ENCODE results near the gene CES1.
"Not testable (repeated sequence)": the region's sequence is repeated elsewhere in the genome, so short reads cannot be mapped to it uniquely, and the experiment has no call there.

CES1 gene

DNA sequence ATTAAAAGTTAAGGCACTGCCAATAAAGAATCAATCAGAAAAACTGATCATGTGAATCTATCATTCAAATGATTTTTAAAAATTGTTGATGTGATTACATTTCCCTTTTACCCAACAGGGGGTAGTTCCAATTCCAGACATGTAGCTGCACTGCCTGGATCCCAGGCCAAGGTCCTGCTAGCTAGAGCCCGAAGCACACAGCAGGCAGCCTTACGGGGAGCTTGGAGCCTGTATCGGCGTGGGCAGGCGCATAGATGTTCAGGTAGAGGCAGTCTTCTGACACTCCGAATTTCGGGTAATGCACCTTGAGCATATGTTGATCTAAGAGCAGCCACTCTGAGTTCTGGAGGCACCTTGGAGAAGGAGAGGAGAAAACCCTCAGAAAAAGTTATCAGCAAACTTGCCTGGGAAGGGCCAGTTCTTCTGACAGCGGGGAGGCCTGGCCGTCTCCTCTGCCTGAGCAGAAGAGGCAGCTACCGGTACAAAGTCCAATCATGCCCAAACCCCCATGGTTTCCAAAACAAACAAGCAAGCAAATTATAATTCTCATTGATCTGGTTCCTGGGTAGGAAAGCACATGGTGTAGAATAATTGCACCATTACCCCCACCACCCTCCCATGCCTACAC lies 38.6 kb upstream of the CES1 start:
- Histone ChIP-seq H3K36me3 (ENCODE audit: control insufficient read depth, insufficient read depth, low read length) (no peaks in the 10 kb centered on the region), H3K4me3 (replicated peaks; ENCODE audit: low read depth, low read length) (no peak overlapping the region), H3K27me3 (replicated peaks; ENCODE audit: control insufficient read depth, insufficient read depth, low read length) (no peaks in the 10 kb centered on the region; the same call in 1 of the 2 replicates)
- TF ChIP-seq, protein P1, sequence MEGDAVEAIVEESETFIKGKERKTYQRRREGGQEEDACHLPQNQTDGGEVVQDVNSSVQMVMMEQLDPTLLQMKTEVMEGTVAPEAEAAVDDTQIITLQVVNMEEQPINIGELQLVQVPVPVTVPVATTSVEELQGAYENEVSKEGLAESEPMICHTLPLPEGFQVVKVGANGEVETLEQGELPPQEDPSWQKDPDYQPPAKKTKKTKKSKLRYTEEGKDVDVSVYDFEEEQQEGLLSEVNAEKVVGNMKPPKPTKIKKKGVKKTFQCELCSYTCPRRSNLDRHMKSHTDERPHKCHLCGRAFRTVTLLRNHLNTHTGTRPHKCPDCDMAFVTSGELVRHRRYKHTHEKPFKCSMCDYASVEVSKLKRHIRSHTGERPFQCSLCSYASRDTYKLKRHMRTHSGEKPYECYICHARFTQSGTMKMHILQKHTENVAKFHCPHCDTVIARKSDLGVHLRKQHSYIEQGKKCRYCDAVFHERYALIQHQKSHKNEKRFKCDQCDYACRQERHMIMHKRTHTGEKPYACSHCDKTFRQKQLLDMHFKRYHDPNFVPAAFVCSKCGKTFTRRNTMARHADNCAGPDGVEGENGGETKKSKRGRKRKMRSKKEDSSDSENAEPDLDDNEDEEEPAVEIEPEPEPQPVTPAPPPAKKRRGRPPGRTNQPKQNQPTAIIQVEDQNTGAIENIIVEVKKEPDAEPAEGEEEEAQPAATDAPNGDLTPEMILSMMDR (IDR thresholded peaks at IDR 0.05; ENCODE audit: insufficient read depth, low read length, poor library complexity, severe bottlenecking) = no peak
- DNase-seq (ENCODE audit: extremely low read depth, insufficient read length) = no peak

DNA sequence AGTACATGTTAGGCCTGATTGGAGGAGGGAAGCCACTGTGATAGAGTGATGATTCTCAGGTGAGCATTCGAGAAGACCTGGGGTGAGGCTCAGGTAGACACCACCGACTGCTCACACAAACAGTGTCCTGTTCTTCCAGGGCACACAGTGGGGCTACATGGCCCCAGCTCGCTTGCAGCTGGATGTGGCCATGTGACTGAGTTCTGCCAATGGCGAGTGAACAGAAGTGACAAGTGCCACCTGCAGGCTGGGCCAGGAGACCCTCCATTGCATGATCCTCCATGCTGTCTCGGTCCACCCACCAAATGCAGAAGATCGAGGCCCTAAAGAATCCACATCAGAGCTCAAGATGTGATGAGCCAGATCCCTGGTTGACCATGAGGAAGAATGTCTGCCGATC lies 36.1 kb upstream of the CES1 start:
- Histone ChIP-seq H3K27me3 (replicated peaks; ENCODE audit: control insufficient read depth, insufficient read depth, low read length) (no peaks in the 10 kb centered on the region; the same call in 1 of the 2 replicates), H3K4me3 (replicated peaks; ENCODE audit: low read depth, low read length) (no peak overlapping the region), H3K36me3 (ENCODE audit: control insufficient read depth, insufficient read depth, low read length) (no peaks in the 10 kb centered on the region)
- TF ChIP-seq, protein P1 (IDR thresholded peaks at IDR 0.05; ENCODE audit: insufficient read depth, low read length, poor library complexity, severe bottlenecking) = no peak
- DNase-seq (ENCODE audit: extremely low read depth, insufficient read length) = no peak

DNA sequence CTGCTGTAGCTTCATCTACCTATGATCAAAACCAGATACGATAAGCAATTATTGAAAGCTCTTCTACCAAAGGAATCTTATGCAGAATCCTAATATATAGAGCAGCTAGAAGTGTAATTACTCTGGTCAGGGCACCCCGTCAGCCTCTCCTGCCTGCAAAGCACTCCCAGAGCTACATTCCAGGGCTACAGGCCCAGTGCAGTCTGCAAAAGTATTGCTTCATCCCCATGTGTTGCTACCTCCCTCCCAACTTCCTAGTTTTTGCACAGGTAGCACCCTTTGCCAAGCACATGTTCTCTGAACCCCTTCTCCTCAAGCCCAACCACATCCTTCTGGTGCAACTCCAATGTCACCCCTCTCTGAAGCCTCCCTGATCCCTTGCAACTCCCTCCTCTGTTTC lies 35.2 kb upstream of the CES1 start:
- H3K4me3 ChIP-seq (replicated peaks; ENCODE audit: low read depth, low read length) = no peak overlapping the region
- H3K27me3 ChIP-seq (replicated peaks; ENCODE audit: control insufficient read depth, insufficient read depth, low read length) = no peaks in the 10 kb centered on the region
- TF ChIP-seq, protein P1 (IDR thresholded peaks at IDR 0.05; ENCODE audit: insufficient read depth, low read length, poor library complexity, severe bottlenecking) = no peak
- DNase-seq (ENCODE audit: extremely low read depth, insufficient read length) = no peak
- H3K36me3 ChIP-seq (ENCODE audit: control insufficient read depth, insufficient read depth, low read length) = no peaks in the 10 kb centered on the region

DNA sequence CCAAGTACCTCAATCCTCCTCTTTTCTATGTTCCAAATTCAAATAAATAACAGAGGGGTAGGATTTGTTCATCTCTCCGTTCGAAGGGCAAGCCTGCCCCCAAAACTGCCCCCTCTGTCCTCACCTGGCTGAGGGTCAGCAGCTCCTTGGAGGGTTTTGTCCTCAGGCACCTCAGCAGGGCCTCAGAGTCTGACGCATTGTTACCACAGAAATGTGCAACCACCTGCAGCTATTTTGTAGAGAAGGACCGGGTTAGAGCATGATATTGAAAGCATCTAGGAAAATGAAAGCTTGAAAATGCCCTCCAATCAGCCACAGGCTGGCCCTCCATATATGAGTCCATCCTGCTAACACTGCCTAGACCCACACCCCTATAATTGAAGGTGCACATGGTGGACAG lies 28.4 kb upstream of the CES1 start:
- TF ChIP-seq, protein P1 (IDR thresholded peaks at IDR 0.05; ENCODE audit: insufficient read depth, low read length, poor library complexity, severe bottlenecking) = no peak
- Histone ChIP-seq H3K36me3 (ENCODE audit: control insufficient read depth, insufficient read depth, low read length) (no peaks in the 10 kb centered on the region), H3K27me3 (replicated peaks; ENCODE audit: control insufficient read depth, insufficient read depth, low read length) (no peaks in the 10 kb centered on the region; the same call in 1 of the 2 replicates), H3K4me3 (replicated peaks; ENCODE audit: low read depth, low read length) (no peak overlapping the region)
- DNase-seq (ENCODE audit: extremely low read depth, insufficient read length) = no peak

DNA sequence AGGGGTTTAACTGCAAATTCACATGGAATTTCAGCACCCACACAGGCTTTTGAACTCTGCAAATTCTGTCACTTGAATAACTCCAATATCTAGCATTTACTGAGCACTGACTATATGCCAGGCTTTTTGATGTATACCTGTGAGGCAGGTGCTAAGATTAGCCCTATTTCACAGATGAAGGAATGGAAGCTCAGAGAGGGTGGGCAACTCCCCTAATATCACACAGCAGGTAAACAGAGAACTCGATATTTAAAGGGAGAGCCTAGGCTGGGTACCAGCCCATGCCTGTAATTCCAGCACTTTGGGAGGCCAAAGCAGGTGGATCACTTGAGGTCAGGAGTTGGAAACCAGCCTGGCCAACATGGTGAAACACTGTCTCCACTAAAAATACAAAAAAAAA lies 24.8 kb upstream of the CES1 start:
- not testable (repeated sequence) for H3K36me3 ChIP-seq (ENCODE audit: control insufficient read depth, insufficient read depth, low read length); H3K27me3 ChIP-seq (replicated peaks; ENCODE audit: control insufficient read depth, insufficient read depth, low read length); H3K4me3 ChIP-seq (replicated peaks; ENCODE audit: low read depth, low read length); DNase-seq (ENCODE audit: extremely low read depth, insufficient read length)

DNA sequence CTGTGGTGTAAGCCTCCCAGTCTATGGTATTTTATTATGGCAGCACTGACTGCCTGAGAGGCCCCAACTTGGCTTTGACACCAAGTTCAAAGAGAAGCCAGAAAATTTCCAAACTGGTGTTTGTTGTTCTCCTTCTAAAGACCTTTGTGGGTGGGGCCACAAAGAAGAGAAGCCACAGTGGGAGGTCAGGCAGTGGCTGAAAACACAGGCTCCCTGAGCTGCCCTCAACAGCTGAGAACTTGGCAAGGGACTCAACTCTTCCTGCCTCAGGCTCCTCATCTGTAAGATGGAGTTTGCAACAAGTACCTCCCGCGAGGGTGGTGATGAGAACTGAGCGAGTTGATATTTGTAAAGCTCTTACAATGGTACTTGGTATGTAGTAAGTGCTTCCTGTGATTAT lies 24.1 kb upstream of the CES1 start:
- H3K36me3 ChIP-seq (ENCODE audit: control insufficient read depth, insufficient read depth, low read length) = no peaks in the 10 kb centered on the region

More for the DNA sequence above, 24.1 kb upstream of the CES1 start:
- H3K4me3 ChIP-seq (replicated peaks; ENCODE audit: low read depth, low read length) = no peak overlapping the region
- DNase-seq (ENCODE audit: extremely low read depth, insufficient read length) = no peak
- TF ChIP-seq, protein P1 (IDR thresholded peaks at IDR 0.05; ENCODE audit: insufficient read depth, low read length, poor library complexity, severe bottlenecking) = no peak
- no peaks in the 10 kb centered on the region; the same call in 1 of the 2 replicates for H3K27me3 ChIP-seq (replicated peaks; ENCODE audit: control insufficient read depth, insufficient read depth, low read length)

Measured in GM06990 (cell line).